Tibial artery (tissue), 4 donors: Measurements from ENCODE around the gene EEF1AKMT1.

Experiments
- DNase-seq, 2 donors: peaks; one replicate each; pipeline ENCODE4 v3.0.0-alpha.2; 2019
- H3K27ac ChIP-seq, 2 donors: fragments of 200-600 bp; sonication (generic) in 1 of 2; 1 replicate in 1 of 2; 2 replicates in 1 of 2; pipeline ENCODE4 v1.5.1; 2018 to 2019; ENCODE audit warnings: mild to moderate bottlenecking in 1 of 2
- H3K27me3 ChIP-seq, 2 donors: fragments of 200-600 bp; sonication (generic) in 1 of 2; one replicate each; pipeline versions ENCODE4 v1.5.1 to v1.6.0; 2016 to 2019
- H3K36me3 ChIP-seq, 3 donors: fragments of 200-600 bp; sonication (generic) in 2 of 3; one replicate each; pipeline ENCODE4 v1.5.1; 2016 to 2019; ENCODE audit warnings: mild to moderate bottlenecking in 2 of 3
- H3K4me1 ChIP-seq, 4 donors: fragments of 200-600 bp; sonication (generic) in 2 of 4; 1 replicate in 3 of 4; 2 replicates in 1 of 4; pipeline ENCODE4 v1.5.1; 2016 to 2019
- H3K4me3 ChIP-seq, 2 donors: fragments of 200-600 bp; sonication (generic) in 1 of 2; 1 replicate in 1 of 2; 2 replicates in 1 of 2; pipeline ENCODE4 v1.5.1; 2018 to 2019; ENCODE audit warnings: mild to moderate bottlenecking in 2 of 2
- H3K9me3 ChIP-seq, 3 donors: fragments of 200-600 bp; sonication (generic) in 1 of 3; one replicate each; pipeline ENCODE4 v1.5.1; 2016 to 2019
- intact Hi-C: fragments of 100-400 bp; cut with DNase I; formaldehyde crosslinking; loops from one replicate; pipeline ENCODE4 v1.15.0; 2023; ENCODE audit warnings: low total_unique reads
- TF ChIP-seq, protein P1 (sequence below), 2 experiments: fragments of 200-600 bp in 1 of 2; fragments of 450-650 bp in 1 of 2; IDR thresholded peaks; one replicate each; pipeline ENCODE4 v1.5.1; 2017 to 2019; ENCODE audit warnings: antibody characterized with exemption in 2 of 2, mild to moderate bottlenecking in 1 of 2, moderate library complexity in 1 of 2

EEF1AKMT1 gene

DNA sequence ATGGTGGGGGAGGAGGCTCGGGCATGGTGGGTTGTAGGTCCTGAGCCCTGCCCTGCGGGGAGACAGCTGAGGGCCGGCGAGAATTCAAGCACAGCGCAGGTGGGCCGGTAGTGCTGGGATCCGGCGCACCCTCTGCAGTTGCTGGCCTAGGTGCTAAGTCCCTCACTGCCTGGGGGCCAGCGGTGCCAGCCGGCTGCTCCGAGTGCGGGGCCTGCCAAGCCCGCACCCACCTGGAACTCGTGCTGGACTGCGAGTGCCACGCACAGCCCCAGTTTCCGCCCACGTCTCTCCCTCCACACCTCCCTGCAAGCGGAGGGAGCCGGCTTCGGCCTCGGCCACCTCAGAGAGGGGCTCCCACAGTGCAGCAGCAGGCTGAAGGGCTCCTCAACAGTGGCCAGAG, 33.7 kb downstream of the EEF1AKMT1 start:
- Histone ChIP-seq H3K4me3 (no peak overlapping the region), H3K27ac (no peak overlapping the region), H3K27me3 (no peaks in the 10 kb centered on the region), H3K36me3 (peaks cover 3 to 19% (median 17%) of the 10 kb centered on the region in 3 donors), H3K9me3 (peaks cover 0 to 9% (median 8%) of the 10 kb centered on the region in 3 donors), H3K4me1 (no peaks in the 10 kb centered on the region)
- TF ChIP-seq, protein P1, sequence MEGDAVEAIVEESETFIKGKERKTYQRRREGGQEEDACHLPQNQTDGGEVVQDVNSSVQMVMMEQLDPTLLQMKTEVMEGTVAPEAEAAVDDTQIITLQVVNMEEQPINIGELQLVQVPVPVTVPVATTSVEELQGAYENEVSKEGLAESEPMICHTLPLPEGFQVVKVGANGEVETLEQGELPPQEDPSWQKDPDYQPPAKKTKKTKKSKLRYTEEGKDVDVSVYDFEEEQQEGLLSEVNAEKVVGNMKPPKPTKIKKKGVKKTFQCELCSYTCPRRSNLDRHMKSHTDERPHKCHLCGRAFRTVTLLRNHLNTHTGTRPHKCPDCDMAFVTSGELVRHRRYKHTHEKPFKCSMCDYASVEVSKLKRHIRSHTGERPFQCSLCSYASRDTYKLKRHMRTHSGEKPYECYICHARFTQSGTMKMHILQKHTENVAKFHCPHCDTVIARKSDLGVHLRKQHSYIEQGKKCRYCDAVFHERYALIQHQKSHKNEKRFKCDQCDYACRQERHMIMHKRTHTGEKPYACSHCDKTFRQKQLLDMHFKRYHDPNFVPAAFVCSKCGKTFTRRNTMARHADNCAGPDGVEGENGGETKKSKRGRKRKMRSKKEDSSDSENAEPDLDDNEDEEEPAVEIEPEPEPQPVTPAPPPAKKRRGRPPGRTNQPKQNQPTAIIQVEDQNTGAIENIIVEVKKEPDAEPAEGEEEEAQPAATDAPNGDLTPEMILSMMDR (IDR thresholded peaks at IDR 0.05): no peak
- intact Hi-C loops: no loop called here
- DNase-seq: no peak

DNA sequence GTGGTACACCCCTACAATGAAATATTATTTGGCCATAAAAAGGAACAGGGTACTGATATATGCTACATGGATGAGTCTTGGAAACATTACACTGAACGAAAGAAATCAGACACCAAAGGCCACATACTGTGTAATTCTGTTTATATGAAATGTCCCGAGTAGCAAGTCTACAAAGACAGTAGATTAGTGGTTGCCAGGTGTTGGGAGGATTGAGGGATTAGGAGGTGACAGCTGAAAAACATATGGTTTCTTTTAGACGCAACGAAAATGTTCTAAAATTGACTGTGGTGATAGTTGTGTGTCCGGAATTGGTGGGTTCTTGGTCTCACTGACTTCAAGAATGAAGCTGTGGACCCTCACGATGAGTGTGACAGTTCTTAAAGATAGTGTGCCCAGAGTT, 35.1 kb downstream of the EEF1AKMT1 start:
- TF ChIP-seq, protein P1 (IDR thresholded peaks at IDR 0.05): no peak
- intact Hi-C loops: no loop called here
- Histone ChIP-seq H3K36me3 (peaks cover 3 to 19% (median 17%) of the 10 kb centered on the region in 3 donors), H3K4me3 (no peak overlapping the region), H3K9me3 (peaks cover 0 to 9% (median 8%) of the 10 kb centered on the region in 3 donors), H3K4me1 (no peaks in the 10 kb centered on the region), H3K27ac (no peak overlapping the region), H3K27me3 (no peaks in the 10 kb centered on the region)
- no peak for DNase-seq

DNA sequence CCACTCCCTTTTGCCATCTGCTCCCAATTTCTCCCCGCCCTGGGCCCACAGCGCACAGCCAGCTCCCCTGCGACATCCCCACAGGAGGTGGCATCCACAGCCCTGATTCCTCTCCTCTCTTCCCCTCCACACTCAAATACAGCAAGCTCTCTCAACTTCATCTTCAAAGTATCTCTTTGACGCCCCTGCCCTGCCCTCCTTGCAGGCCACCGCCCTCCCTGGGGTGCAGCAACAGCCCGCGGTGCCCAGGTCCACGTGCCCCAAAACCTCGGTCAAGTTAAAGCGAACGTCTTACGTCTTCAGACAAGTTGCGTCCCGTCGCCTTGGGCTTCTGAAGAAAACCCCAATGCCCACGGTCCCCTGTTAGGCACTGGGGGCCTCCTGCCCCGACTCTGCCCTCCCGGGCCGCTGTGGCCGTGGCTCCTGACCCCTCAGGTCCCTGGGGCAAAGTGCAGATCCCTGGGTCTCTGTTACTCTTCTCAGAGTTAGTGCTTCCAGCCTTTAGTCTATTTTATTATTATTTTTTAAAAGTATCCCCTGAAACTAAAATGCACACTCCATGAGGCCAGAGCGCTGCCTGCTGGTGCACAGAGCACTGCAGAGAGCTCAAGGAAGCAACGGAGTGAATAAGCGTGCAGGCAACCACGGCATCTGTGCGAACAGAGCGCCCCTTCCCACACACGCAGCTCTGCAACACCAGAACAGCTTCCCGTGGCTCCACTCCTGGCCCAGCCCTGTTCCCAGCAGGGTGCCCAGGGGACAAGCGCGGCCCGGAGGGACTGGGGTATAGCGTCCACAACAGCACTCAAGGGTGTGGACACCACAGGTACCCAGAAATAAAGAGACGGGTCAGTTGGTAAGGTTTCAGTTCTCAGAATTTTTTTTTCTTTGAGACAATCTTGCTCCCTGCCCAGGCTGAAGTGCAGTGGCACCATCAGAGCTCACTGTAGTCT, 43.9 kb downstream of the EEF1AKMT1 start:
- intact Hi-C loops: no loop called here

DNA sequence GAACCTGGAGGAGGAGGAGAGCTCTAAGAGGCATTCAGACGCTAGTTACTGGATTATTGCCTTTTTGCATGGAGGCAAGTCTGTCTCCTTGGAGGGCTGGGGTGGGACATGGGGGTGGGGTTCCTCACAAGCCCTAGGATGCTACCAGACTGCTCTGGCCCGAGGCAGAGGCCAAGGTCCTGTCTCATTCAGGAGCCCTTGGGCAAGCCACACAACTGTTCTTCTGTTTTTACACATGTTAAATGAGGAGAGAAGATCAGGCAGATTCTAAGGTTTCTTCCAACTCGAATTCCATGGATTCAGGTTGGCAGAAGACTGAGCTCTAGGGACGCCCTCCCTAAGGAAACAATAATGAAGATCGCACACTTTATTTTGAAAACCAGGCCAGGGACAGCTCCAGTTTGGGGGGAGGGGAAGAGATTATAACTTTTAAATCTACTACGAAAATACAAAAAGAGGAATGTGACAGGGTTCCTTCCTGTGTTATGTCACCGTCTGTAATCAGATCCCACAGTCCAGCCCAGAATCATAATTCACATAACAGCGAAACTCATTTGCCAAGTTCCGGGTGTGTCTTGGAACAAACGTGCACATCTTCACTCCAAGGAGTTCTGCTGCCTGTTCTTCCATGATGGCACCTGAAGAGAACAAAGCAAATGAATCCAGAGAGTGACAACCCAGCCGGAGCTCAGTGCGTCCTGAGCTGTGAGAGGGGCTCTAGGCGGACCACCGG, 45.0 kb downstream of the EEF1AKMT1 start:
- Histone ChIP-seq H3K4me1 (no peaks in the 10 kb centered on the region), H3K9me3 (no peaks in the 10 kb centered on the region), H3K27ac (no peak overlapping the region), H3K27me3 (no peaks in the 10 kb centered on the region), H3K36me3 (peaks cover 0 to 29% (median 7%) of the 10 kb centered on the region in 3 donors), H3K4me3 (no peak overlapping the region)
- TF ChIP-seq, protein P1 (IDR thresholded peaks at IDR 0.05): no peak
- no peak for DNase-seq
- intact Hi-C loops: no loop called here

More for the DNA sequence above, 43.9 kb downstream of the EEF1AKMT1 start:
- TF ChIP-seq, protein P1 (IDR thresholded peaks at IDR 0.05): no peak
- Histone ChIP-seq H3K36me3 (peaks cover 0 to 29% (median 7%) of the 10 kb centered on the region in 3 donors), H3K27me3 (no peaks in the 10 kb centered on the region), H3K4me3 (no peak overlapping the region), H3K9me3 (no peaks in the 10 kb centered on the region), H3K27ac (no peak overlapping the region), H3K4me1 (no peaks in the 10 kb centered on the region)
- DNase-seq: no peak

DNA sequence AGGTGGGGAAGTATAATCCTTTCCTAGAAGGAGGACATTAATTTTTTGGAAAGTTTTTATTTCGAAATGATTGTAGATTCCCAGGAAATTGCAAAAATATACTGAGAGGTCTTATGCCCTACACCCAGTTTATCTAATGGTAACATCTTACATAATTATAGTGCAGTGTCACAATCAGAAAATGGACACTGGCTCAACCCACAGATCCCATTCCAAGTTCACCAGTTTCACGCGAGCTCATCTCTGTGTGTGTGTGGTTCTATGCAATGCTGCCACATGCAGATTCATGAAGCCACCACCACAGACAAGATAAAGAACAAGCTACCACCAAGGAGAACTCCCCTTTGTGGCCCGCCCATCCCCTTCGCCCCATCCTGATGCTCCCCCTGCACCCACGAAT, 45.9 kb downstream of the EEF1AKMT1 start:
- H3K27me3 ChIP-seq: no peaks in the 10 kb centered on the region
- H3K27ac ChIP-seq: no peak overlapping the region
- TF ChIP-seq, protein P1 (IDR thresholded peaks at IDR 0.05): no peak
- no peak overlapping the region for H3K4me3 ChIP-seq
- intact Hi-C loops: no loop called here
- H3K9me3 ChIP-seq: no peaks in the 10 kb centered on the region
- no peaks in the 10 kb centered on the region for H3K4me1 ChIP-seq
- no peak for DNase-seq
- peaks cover 0 to 29% (median 7%) of the 10 kb centered on the region in 3 donors for H3K36me3 ChIP-seq
